CD4-positive, alpha-beta T cell treated with Interferon gamma for 1 hour (primary cell): ENCODE data around the gene TSHZ2.
"Not testable (repeated sequence)": the region's sequence is repeated elsewhere in the genome, so short reads cannot be mapped to it uniquely, and the experiment has no call there.

ENCODE experiments used
- DNase-seq: peaks from one replicate; pipeline ENCODE4 v3.0.0-alpha.2; 2020

The TSHZ2 gene

DNA sequence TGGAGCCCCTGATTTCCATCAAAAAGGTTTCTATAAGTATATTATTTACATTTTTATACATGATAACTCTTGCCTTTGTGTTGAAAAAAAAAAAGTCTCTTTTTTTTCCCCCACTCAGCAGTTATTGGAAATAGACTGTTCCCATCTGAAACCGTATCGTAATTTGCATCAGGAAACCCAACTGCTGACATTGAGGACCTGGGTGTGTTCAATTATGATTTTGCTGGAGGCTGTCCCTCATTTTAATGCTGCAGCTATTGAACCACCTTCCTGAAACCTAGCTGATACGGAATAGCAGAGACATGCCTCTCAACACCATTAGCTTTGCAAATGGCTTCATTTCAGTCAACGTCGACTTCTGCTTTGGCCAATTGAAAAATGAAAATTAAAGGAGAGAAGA is 522.6 kb downstream of the TSHZ2 start:
- no peak for DNase-seq

DNA sequence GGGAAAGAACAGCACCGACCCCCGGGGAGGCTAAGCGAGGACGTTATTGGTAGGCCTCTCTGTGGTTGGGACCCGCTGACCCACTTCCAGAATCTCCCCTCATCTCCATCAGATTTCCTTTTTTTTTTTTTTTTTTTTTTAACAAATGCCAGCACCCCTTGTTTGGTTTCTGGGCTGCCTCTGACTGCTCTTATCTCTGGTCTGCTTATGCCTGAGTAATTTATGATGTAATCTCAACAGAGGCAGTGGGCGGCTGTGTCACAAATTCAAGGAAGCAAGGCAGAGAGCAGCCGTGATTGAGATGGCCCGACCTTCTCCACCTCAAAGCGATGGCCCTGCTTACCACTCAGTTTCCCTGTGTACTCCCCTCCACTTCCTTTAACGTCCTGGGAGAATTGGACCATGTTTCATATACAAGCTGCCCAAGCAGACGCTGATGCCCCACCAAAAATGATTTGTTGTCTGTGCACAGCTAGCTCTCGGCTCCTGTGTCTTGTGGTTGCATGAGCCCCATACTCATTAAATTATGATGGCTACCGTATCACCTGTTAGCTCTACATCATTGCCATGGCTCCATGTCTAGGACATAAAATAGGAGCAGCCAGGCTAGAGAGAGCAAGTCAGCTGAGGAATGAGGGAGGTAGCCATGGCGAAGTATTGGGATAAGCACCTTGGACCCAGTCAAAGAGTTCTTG is 523.4 kb downstream of the TSHZ2 start:
- no peak for DNase-seq

DNA sequence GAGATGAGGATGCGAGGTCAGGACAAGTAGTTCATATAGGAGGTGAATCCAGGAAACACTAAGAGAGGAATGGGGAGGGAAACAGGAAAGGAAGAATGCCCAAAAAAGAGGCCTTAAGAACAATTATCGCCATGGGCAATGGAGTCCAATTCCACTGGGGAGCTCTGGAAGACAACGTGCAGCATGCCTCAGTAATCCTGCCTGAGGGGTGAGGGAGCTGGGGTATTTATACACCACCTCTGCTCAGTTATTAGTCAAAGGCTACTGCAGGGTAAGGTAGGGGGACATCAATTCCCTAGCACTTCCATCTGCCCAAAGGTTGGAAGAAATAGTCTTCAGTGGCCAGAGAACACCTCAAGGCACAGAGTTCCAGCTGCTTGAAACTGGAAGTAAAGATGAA is 525.1 kb downstream of the TSHZ2 start:
- DNase-seq, result no peak

DNA sequence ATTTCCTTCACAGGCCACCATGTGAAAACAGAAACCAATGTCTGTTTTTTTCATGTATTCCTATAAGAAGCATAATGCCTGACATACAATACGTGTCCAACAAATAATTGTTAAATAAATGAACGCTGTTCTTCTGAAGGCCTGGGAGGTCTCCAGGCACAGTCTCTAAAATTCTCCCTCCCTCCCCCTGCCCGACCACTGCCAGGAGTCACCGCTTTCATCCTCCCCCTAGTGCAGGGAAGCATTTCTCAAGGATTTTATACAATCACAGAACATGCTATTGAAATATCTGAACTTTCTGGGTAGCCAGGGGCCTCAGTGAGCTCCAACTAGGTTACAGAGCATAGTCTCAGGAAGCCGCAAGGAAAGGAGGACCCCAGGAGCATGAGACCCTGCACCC is 526.2 kb downstream of the TSHZ2 start:
- DNase-seq, result no peak

DNA sequence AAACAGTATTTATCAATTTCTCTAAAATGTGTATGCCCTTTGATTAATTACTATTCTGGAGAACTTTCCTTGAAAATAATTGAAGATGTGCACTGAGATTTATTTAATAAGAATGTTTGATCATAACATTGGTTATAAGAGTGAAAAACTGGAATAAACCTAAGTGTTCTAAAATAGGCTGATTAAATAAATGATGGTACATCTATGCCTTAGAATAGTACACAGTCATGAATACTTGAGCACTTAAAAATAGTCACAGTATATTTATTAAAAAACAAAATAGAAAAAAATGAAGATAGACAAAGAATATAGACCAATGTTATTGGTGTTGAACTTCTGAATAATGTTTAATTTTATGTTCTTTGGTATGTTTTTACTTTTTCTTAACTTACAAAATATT is 528.5 kb downstream of the TSHZ2 start:
- no peak for DNase-seq

DNA sequence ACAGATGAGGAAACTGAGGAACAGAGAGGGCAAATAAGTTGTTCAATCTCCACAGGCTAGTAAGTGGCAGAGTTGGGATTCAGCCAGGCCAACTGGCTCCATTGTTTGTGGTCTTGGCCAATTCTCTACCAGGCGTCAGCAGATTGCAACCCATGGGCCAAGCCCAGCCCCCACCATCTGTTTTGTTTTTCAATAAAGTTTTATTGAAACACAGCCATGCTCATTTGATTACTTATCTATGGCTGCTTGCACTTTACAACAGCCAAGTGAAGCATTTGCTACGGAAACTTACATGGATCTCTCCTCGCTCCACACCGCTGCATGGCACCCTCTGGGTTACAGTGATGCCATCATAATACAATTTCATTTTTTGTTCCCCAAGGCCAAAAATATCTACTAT is 530.7 kb downstream of the TSHZ2 start:
- no peak for DNase-seq

DNA sequence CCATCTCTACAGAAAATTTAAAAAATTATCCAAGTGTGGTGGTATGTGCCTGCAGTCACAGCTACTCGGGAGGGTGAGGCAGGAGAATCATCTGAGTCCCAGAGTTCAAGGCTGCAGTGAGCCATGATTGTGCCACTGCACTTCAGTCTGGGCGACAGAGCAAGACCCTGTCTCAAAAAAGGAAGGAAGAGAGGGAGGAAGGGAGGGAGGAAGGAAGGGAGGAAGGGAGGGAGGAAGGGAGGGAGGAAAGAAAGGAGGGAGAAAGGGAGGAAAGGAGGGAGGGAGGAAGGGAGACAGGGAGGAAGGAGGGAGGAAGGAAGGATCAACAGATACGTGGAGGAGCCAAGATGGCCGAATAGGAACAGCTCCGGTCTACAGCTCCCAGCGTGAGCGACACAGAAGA is 531.4 kb downstream of the TSHZ2 start:
- DNase-seq, result no peak

DNA sequence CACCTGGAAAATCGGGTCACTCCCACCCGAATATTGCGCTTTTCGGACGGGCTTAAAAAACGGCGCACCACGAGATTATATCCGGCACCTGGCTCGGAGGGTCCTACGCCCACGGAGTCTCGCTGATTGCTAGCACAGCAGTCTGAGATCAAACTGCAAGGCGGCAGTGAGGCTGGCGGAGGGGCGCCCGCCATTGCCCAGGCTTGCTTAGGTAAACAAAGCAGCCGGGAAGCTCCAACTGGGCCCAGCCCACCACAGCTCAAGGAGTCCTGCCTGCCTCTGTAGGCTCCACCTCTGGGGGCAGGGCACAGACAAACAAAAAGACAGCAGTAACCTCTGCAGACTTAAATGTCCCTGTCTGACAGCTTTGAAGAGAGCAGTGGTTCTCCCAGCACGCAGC is 531.9 kb downstream of the TSHZ2 start:
- DNase-seq, result not testable (repeated sequence)

DNA sequence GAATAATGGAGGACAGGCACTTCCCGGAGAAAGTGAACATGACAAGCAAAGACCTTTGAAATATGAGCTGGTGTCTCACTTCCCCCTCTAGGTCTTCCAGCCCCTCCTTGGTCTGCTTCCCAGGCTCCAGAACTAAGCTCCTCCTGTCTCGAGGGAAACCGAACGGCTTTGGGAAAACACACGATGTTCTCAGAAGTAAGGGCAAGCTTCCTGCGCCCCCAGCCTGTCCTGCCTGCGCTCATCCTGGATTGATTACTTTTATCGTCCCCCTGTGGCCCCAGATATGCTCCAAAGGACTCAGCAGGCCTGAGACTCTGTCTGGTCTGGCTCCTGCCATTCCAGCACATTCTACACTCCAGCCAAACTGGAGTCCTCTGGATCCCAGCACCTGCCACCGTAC is 538.1 kb downstream of the TSHZ2 start:
- DNase-seq, result no peak

DNA sequence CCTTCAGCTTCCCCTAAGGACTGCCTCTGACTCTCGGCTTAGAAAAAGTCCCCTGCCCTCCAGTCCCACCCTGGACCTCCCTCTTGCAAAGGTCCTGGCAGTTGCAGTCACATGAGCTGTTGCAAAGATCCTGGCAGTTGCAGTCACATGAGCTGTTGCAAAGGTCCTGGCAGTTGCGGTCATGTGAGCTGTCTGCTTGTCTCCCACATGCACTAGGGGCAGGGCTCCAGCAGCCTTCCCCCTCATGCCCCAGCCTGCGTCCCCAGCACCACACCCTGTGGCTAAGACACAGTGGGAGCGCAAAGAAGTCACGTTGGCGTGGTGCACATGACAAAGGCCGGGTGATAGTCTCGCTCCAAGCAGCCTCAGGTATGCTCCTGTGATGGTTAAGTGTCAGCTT is 538.5 kb downstream of the TSHZ2 start:
- DNase-seq, result no peak

DNA sequence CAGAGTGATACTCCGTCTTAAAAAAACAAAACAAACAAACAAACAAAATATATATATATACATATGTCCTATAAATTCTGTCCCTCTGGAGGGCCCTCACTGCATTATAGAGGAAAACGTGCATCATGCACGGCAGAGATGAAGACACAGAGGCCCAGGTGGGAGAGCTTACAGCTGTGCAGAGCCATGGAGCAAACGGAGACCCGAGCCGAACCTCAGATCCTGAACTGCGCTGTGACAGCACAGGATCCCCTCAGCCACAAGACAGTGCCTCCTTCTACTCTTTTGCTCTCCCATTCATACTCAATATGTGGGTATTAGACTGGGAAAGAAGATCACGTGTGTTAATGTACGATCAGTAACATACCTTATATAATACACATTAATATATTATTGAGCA is 539.9 kb downstream of the TSHZ2 start:
- DNase-seq, result no peak

DNA sequence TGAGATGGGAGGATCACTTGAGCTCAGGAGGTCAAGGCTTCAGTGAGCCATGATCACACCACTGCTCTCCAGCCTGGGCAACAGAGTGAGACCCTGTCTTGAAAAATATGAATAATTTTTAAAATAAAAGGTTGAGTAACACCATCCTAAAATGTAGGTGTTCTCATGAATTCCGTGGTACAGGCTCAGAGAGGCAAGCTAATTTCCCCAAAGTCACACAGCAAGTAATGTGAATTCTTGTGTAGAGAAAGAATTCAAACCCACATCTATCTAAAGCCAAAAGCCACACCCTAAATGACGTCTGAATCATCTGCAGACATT is 541.0 kb downstream of the TSHZ2 start:
- DNase-seq, result no peak

DNA sequence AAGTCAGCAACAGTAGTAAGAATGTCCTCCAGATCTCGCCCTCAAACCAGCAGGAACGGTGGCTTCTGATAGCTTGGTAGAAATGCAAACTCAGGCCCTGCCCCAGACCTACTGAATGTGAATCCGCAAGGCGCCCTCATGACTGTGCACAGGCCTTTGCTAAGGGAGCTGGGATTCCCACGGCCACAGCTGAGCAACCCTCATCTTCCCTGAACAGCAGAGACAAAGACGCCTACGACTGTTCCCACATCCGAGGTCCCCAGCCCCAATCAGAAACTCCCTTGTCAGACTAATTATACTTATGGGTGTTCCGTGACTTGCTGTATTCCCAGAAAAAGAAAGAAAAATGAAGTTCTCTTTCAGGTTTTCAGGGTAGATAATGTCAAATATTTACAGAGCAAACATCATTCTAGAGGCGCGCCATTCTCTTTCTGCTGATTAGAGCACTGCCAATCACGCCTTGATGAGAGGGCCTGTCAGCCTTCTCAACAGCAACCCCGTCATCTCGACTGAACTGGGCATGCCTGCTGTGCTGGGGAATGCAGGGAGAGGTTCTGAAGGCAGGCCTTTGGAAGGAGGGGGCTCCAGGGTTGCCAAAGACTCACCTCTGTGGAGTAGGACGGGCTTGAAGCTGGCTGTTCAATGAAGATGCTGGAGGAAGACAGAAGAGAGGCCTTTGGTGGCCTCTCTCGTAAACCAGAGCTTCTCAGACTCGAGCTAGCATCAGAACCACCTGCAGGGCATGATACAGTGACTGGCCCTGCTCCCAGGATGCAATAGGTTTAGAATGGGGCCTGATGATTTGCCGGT is 541.5 kb downstream of the TSHZ2 start:
- DNase-seq, result no peak

DNA sequence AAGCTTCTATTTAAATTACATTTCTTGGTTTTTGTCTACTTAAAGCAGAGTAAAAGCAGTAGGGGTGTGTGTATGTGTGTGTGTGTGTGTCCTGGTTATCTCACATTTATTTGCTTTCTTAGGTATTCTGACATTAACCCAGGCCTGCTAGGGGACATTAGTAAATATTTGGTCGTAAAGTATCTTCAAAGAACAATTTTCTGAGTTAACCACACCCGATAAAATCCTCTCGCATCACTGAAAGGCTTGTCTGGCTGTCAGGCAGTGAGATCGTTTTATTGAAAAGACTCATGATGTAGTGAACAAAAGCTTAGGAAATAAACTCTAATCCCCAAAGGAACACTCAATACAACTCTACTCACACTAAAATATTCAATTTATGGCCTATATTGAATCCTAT is 543.6 kb downstream of the TSHZ2 start:
- no peak for DNase-seq

DNA sequence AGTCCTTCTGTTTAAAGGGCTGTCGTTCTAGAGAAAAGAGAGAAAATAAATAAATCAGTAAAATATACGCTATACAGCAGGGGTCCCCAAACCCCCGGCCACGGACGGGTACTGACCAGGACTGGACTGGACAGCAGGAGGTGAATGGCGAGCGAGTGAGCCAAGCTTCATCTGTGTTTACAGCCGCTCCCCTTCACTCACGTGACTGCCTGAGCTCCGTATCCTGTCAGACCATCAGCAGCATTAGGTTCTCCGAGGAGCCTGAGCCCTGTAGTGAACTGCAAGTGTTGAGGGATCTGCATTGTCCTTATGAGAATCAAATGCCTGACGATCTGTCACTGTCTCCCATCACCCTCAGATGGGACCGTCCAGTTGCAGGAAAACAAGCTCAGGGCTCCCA is 545.0 kb downstream of the TSHZ2 start:
- DNase-seq, result no peak

DNA sequence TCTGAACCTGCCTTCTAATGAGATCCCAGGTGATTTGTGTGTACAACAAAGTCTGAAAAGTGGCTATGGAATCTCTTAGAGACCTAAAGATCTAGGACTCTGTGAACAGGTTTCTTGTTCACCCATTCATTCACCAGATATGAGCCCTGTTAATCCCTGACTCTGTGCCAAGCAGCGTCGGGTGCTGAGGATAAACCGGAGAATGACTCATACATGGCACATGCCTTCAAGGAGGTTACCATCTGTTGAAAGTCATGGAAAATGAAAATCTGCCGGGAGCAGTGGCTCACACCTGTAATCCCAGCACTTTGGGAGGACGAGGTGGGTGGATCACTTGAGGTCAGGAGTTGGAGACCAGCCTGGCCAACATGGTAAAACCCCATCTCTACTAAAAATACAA is 549.3 kb downstream of the TSHZ2 start:
- DNase-seq, result not testable (repeated sequence)

DNA sequence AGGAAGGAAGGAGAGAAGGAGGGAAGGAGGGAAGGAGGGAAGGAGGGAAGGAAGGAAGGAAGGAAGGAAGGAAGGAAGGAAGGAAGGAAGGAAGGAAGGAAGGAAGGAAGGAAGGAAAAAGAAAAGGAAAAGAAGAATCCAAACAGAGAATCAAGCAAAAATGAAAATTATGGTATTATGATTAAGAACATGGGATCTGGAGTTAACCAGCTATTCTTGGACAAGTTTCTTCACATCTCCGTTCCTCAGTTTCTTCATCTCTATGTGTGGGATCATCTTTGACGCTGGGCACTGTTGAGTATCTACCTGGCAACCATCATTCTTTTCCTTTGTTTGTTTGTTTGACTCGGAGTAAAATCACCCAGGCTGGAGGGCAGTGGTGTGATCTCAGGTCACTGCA is 549.9 kb downstream of the TSHZ2 start:
- no peak for DNase-seq

DNA sequence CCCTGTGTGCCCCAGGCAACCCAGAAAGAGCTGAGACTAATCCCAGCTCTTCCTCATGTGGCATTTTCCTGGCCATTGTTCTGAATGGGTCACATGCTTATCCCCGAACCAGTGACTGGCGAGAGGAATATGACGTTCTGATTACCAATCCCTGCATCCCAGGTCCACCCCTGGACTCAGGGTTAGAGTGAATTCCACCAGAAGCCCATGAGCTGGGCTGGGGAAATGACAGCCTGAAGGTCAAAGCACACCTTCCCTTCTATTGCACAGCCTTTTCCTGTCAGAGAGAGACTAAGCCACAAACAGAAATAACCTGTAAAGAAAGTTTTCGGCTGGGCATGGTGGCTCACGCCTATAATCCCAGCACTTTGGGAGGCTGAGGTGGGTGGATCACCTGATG is 550.5 kb downstream of the TSHZ2 start:
- no peak for DNase-seq

DNA sequence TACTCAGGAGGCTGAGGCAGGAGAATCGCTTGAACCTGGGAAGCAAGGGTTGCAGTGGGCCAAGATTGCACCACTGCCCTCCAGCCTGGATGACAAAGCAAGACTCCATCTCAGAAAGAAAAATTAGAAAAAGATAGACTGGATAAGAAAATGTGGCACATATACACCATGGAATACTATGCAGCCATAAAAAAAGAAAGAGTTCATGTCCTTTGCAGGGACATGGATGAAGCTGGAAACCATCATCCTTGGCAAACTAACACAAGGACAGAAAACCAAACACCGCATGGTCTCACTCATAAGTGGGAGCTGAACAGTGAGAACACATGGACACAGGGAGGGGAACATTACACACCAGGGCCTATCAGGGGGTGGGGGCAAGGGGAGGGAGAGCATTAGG is 551.5 kb downstream of the TSHZ2 start:
- DNase-seq, result not testable (repeated sequence)

DNA sequence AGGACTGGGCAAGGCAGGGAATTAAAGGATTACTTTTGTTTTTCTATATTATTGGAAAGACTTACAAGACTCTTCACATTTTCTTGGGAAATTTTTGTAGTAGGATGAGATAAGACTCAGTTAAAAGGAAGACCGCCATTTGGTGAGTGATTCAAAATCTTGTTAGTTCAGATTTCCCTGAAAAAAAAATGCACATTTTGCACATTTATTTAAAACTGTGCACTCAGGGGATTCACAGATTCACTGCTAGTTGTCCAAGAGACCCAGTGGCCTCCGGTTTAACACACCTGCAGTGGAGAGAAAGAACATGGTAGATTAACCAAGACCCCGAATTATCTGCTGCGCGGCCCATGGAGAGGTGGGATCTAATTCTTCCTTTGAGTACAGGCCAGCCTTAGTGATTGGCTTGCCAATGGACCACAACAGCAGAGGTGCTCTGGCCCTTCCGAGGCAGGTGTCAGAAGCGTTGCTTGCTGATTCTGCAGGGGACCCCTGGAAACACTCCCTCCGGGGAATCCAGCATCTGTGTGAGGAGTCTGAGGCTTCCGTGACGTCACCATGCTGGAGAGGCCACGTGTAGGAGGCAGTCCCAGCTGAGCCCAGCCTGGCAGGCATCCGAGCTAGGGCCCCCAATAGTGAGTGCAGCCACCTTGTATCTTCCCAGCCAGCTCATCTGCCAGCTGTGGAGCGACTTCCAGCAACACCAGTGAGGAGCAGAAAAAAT is 552.6 kb downstream of the TSHZ2 start:
- no peak for DNase-seq

DNA sequence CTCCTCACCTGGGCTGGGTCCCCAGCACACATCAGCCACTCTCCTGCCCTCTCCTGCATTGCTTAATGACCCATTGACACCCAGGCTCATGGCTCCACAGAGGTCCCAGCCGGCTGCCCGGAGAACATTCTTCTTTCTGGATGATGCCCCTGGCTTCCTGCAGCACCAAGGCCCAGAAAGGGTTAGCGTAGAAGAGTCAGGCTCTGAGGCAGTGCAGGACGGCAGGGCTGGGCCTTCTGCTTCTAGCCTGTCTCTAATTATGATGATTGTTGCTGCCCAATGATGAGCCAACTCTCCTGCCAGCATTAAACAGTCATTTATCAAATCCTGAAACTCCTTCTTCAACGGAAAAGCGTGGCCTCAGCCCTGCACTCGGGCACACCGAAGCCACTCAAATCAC is 555.0 kb downstream of the TSHZ2 start:
- DNase-seq, result no peak

DNA sequence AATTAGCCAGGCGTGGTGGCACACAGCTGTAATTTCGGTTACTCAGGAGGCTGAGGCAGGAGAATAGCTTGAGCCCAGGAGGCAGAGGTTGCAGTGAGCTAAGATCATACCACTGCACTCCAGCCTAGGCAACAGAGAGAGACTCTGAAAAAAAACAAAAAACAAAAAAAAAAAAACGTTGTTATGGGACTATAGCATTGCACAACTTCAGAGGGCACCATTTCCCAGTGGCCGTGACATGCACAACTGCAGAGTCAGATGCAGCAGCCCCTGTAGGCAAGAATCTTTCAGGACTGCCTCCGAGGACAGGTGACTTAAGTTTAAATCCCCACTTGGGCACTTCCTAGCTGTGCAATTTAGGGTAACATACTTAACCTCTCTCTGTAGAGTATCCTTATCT is 557.5 kb downstream of the TSHZ2 start:
- DNase-seq, result no peak

DNA sequence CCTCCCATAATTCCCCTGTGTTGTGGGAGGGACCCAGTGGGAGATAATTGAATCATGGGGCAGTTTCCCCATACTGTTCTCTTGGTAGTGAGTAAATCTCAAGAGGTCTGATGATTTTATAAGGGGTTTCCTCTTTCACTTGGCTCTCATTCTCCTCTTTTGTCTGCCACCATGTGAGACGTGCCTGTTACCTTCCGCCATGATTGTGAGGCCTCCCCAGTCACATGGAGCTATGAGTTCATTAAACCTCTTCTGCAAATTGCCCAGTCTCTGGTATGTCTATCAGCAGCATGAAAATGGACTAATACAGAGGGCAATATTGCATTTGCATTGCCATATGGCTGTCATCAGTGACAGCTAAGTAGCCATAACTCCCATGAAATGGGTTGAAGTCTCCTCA is 558.3 kb downstream of the TSHZ2 start:
- no peak for DNase-seq

DNA sequence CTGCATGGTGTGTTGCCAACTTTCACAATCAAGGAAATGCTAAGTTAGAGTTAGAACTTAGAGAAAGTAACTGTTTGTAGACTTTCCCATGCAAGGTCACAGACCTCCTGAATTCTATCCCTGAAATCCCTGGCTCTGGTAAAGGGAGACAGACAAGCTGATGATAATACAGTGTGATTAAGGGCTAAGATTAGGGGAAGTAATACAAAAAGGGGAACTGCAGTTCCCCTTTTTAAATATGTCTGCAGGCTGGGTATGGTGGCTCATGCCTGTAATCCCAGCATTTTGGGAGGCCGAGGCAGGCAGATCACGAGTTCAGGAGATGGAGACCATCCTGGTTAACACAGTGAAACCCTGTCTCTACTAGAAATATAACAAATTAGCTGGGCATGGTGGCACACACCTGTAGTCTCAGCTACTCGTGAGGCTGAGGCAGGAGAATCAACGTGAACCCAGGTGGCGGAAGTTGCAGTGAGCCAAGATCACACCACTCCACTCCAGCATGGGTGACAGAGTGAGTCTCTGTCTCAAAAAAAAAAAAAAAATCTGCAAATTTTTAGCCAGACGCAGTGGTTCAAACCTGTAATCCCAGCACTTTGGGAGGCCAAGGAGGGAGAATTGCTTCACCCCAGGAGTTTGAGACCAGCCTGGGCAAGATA is 560.6 kb downstream of the TSHZ2 start:
- not testable (repeated sequence) for DNase-seq
